Natural killer cell (primary cell): ENCODE data around the gene ARMC5. TPM values are rescaled to one million over a fixed set of nuclear protein-coding genes. Genes with fewer than 3 reads are reported as not detected.

Experiments used
- ATAC-seq, 3 donors: fragments of 150-1000 bp in 2 of 3; fragments of 200-7000 bp in 1 of 3; cut with Tn5 transposase; 1 replicate in 1 of 3; 2 replicates in 2 of 3; pipeline ENCODE4 v1.10.0; 2021; ENCODE audit warnings: mild to moderate bottlenecking in 2 of 3, moderate library complexity in 2 of 3
- DNase-seq, 2 donors: peaks; one replicate each; pipeline versions ENCODE4 v3.0.0 to v3.0.0-alpha.2; 2013 to 2021; ENCODE audit warnings: mixed read lengths in 1 of 2
- H3K27ac ChIP-seq: one replicate; pipeline ENCODE4 v1.5.1; 2013; ENCODE audit warnings: mild to moderate bottlenecking, low read length
- H3K27me3 ChIP-seq: one replicate; pipeline ENCODE4 v1.6.1; 2013; ENCODE audit warnings: low read length; ENCODE audit not compliant: control insufficient read depth, insufficient read depth
- H3K36me3 ChIP-seq: one replicate; pipeline ENCODE4 v1.6.1; 2013; ENCODE audit warnings: low read length; ENCODE audit not compliant: control insufficient read depth, insufficient read depth
- H3K4me1 ChIP-seq: one replicate; pipeline ENCODE4 v1.6.1; 2013; ENCODE audit warnings: low read length; ENCODE audit not compliant: control insufficient read depth, insufficient read depth
- H3K4me3 ChIP-seq: one replicate; pipeline ENCODE4 v1.5.1; 2013; ENCODE audit warnings: low read length
- H3K9me3 ChIP-seq: one replicate; pipeline ENCODE4 v1.6.1; 2013; ENCODE audit warnings: low read length; ENCODE audit not compliant: control insufficient read depth, insufficient read depth
- H3K27ac Mint-ChIP-seq, 2 donors: one replicate each; pipeline ENCODE4 v1.8.0; 2022; ENCODE audit warnings: mild to moderate bottlenecking in 2 of 2, mixed read lengths in 2 of 2, moderate library complexity in 1 of 2
- H3K27me3 Mint-ChIP-seq, 2 donors: one replicate each; pipeline ENCODE4 v1.8.0; 2022; ENCODE audit warnings: low read depth in 2 of 2, mixed read lengths in 2 of 2
- H3K36me3 Mint-ChIP-seq: one replicate; pipeline ENCODE4 v1.8.0; 2022; ENCODE audit warnings: mixed read lengths
- H3K4me1 Mint-ChIP-seq, 2 donors: one replicate each; pipeline ENCODE4 v1.8.0; 2022; ENCODE audit warnings: mixed read lengths in 2 of 2
- H3K4me3 Mint-ChIP-seq: one replicate; pipeline ENCODE4 v1.8.0; 2022; ENCODE audit warnings: mild to moderate bottlenecking, moderate library complexity, mixed read lengths
- H3K9me3 Mint-ChIP-seq, 2 donors: one replicate each; pipeline ENCODE4 v1.8.0; 2022; ENCODE audit warnings: mixed read lengths in 2 of 2
- CTCF ChIP-seq: fragments of 200-600 bp; IDR thresholded peaks from one replicate; pipeline ENCODE4 v1.8.0; 2022; ENCODE audit warnings: antibody characterized with exemption
- WGBS: methylation state at CpG from one replicate; pipeline ENCODE4 v1.1.7; 2013; ENCODE audit warnings: missing lambda C conversion rate; ENCODE audit not compliant: insufficient coverage; 5-methylcytosine and 5-hydroxymethylcytosine counted together
- intact Hi-C: fragments of 100-400 bp; cut with micrococcal nuclease; formaldehyde crosslinking; loops from one replicate; pipeline ENCODE4 v1.14.2; 2022
- total RNA-seq, 4 donors: library from RNA; stranded (reverse); fragments of 120-200 nt in 1 of 4; gene quantifications; one replicate each; pipeline versions ENCODE4 v1.2.3 to v1.2.4, GENCODE V29; 2013 to 2022

Gene ARMC5
- total RNA-seq, 3 donors from 2014 or later (not counting 1 experiment from before 2014, with no cell fraction given) = 10.4 to 22.8 (median 16.6) TPM

GRCh38 chr16:31461201-31461920 lies 2.1 kb downstream of the ARMC5 start:
- peaks cover 15 to 24% of the 10 kb centered on the region in 2 donors for H3K4me1 Mint-ChIP-seq
- no peak overlapping the region for H3K4me3 ChIP-seq
- DNase-seq = no peak
- H3K9me3 ChIP-seq = no peaks in the 10 kb centered on the region
- no peaks in the 10 kb centered on the region for H3K9me3 Mint-ChIP-seq
- peak overlapping the region; percentile 87 to 97 for H3K27ac Mint-ChIP-seq
- 84% methylated on average over 6 of the region's 10 CpGs for WGBS
- no peaks in the 10 kb centered on the region for H3K36me3 Mint-ChIP-seq
- H3K4me1 ChIP-seq = peaks cover 37% of the 10 kb centered on the region
- H3K27ac ChIP-seq = no peak overlapping the region
- ATAC-seq = no peak
- no peaks in the 10 kb centered on the region for H3K27me3 Mint-ChIP-seq
- H3K4me3 Mint-ChIP-seq = no peak overlapping the region
- H3K27me3 ChIP-seq = no peaks in the 10 kb centered on the region
- H3K36me3 ChIP-seq = peaks cover 35% of the 10 kb centered on the region
- no peak for TF ChIP-seq CTCF
- intact Hi-C loops = no loop called here

- ATAC-seq (no peak), DNase-seq (no peak)
- no peak for TF ChIP-seq CTCF
- peaks cover 29% of the 10 kb centered on the region for H3K4me1 ChIP-seq
- H3K36me3 ChIP-seq = peaks cover 33% of the 10 kb centered on the region
- H3K9me3 ChIP-seq = no peaks in the 10 kb centered on the region
- WGBS = 94% methylated on average over 35 of the region's 35 CpGs
- H3K4me3 Mint-ChIP-seq = no peak overlapping the region
- peaks cover 15 to 24% of the 10 kb centered on the region in 2 donors for H3K4me1 Mint-ChIP-seq
- no peak overlapping the region for H3K27ac Mint-ChIP-seq
- no peaks in the 10 kb centered on the region for H3K27me3 Mint-ChIP-seq
- no peaks in the 10 kb centered on the region for H3K27me3 ChIP-seq
- H3K9me3 Mint-ChIP-seq = no peaks in the 10 kb centered on the region
- H3K4me3 ChIP-seq = no peak overlapping the region
- intact Hi-C loops = no loop called here
- H3K27ac ChIP-seq = no peak overlapping the region
- H3K36me3 Mint-ChIP-seq = no peaks in the 10 kb centered on the region
Observed at GRCh38 chr16:31461921-31462804, 2.9 kb downstream of the ARMC5 start.

DNA sequence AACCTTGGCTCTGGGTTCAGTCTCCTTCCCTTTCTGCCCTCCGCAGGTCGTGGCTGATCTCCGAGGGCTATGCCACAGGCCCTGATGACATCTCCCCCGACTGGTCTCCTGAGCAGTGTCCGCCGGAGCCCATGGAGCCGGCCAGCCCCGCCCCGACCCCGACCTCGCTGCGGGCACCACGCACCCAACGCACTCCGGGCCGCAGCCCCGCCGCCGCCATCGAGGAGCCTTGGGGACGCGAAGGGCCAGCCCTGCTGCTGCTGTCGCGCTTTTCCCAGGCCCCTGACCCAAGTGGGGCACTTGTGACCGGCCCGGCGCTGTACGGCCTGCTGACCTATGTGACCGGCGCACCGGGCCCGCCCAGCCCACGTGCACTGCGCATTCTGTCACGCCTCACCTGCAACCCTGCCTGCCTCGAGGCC lies 5.1 kb downstream of the ARMC5 start:
- Mint-ChIP-seq H3K9me3 (no peaks in the 10 kb centered on the region), H3K36me3 (no peaks in the 10 kb centered on the region), H3K27me3 (no peaks in the 10 kb centered on the region), H3K4me3 (no peak overlapping the region), H3K4me1 (peaks cover 8 to 15% of the 10 kb centered on the region in 2 donors), H3K27ac (no peak overlapping the region)
- 97% methylated on average over 36 of the region's 36 CpGs for WGBS
- intact Hi-C loops = no loop called here
- H3K9me3 ChIP-seq = no peaks in the 10 kb centered on the region
- DNase-seq (no peak), ATAC-seq (no peak)
- no peak overlapping the region for H3K4me3 ChIP-seq
- peaks cover 33% of the 10 kb centered on the region for H3K36me3 ChIP-seq
- H3K4me1 ChIP-seq = peaks cover 11% of the 10 kb centered on the region
- no peak overlapping the region for H3K27ac ChIP-seq
- no peaks in the 10 kb centered on the region for H3K27me3 ChIP-seq
- TF ChIP-seq CTCF = no peak
